NCI-H128 (cell line): ENCODE results near the gene SPON1.
"Not testable (repeated sequence)": the region's sequence is repeated elsewhere in the genome, so short reads cannot be mapped to it uniquely, and the experiment has no call there.

ENCODE experiments used
- DNase-seq: peaks from one replicate; lab custom pipeline; 2025; ENCODE audit not compliant: unreplicated experiment; lab: John Stamatoyannopoulos, UW

The SPON1 gene

GRCh38 chr11:13974631-13975030, 12.1 kb downstream of the SPON1 start:
- DNase-seq = no peak

- no peak for DNase-seq
Observed at GRCh38 chr11:13983081-13983751, 20.7 kb downstream of the SPON1 start.

GRCh38 chr11:13984616-13985450, 22.3 kb downstream of the SPON1 start:
- no peak for DNase-seq

GRCh38 chr11:13986695-13987094, 24.2 kb downstream of the SPON1 start:
- not testable (repeated sequence) for DNase-seq

- DNase-seq = not testable (repeated sequence)
Observed at GRCh38 chr11:13992158-13992856, 29.8 kb downstream of the SPON1 start.

GRCh38 chr11:13993096-13993765, 30.7 kb downstream of the SPON1 start:
- DNase-seq = no peak

GRCh38 chr11:13997881-13998280, 35.4 kb downstream of the SPON1 start:
- no peak for DNase-seq

- DNase-seq = no peak
Observed at GRCh38 chr11:13999704-14000103, 37.2 kb downstream of the SPON1 start.

GRCh38 chr11:14001597-14001996, 39.1 kb downstream of the SPON1 start:
- no peak for DNase-seq

GRCh38 chr11:14007566-14007965, 45.0 kb downstream of the SPON1 start:
- DNase-seq = no peak

GRCh38 chr11:14010665-14011064, 48.1 kb downstream of the SPON1 start:
- no peak for DNase-seq

GRCh38 chr11:14012846-14013245, 50.3 kb downstream of the SPON1 start:
- DNase-seq = no peak

GRCh38 chr11:14015711-14016110, 53.2 kb downstream of the SPON1 start:
- no peak for DNase-seq

- no peak for DNase-seq
Observed at GRCh38 chr11:14018441-14018840, 55.9 kb downstream of the SPON1 start.

GRCh38 chr11:14021738-14022137, 59.2 kb downstream of the SPON1 start:
- DNase-seq = no peak

- DNase-seq = no peak
Observed at GRCh38 chr11:14022251-14022650, 59.7 kb downstream of the SPON1 start.

- no peak for DNase-seq
Observed at GRCh38 chr11:14022821-14023220, 60.3 kb downstream of the SPON1 start.

- DNase-seq = no peak
Observed at GRCh38 chr11:14026961-14027360, 64.4 kb downstream of the SPON1 start.

GRCh38 chr11:14027525-14027924, 65.0 kb downstream of the SPON1 start:
- no peak for DNase-seq

- no peak for DNase-seq
Observed at GRCh38 chr11:14029440-14029839, 66.9 kb downstream of the SPON1 start.
